GM19328 (cell line): ENCODE measurements around the gene LIN52.

Experiments used
- ATAC-seq: cut with Tn5 transposase; IDR thresholded peaks from one replicate; pipeline ENCODE4 v1.9.1; 2021; ENCODE audit warnings: mild to moderate bottlenecking, moderate library complexity; ENCODE audit not compliant: unreplicated experiment

The LIN52 gene

GRCh38 chr14:74190927-74191575, 106.3 kb downstream of the LIN52 start:
- no peak for ATAC-seq

GRCh38 chr14:74194506-74195274, 109.9 kb downstream of the LIN52 start:
- no peak for ATAC-seq

- no peak for ATAC-seq
Measured at GRCh38 chr14:74195623-74196022, 110.9 kb downstream of the LIN52 start.

DNA sequence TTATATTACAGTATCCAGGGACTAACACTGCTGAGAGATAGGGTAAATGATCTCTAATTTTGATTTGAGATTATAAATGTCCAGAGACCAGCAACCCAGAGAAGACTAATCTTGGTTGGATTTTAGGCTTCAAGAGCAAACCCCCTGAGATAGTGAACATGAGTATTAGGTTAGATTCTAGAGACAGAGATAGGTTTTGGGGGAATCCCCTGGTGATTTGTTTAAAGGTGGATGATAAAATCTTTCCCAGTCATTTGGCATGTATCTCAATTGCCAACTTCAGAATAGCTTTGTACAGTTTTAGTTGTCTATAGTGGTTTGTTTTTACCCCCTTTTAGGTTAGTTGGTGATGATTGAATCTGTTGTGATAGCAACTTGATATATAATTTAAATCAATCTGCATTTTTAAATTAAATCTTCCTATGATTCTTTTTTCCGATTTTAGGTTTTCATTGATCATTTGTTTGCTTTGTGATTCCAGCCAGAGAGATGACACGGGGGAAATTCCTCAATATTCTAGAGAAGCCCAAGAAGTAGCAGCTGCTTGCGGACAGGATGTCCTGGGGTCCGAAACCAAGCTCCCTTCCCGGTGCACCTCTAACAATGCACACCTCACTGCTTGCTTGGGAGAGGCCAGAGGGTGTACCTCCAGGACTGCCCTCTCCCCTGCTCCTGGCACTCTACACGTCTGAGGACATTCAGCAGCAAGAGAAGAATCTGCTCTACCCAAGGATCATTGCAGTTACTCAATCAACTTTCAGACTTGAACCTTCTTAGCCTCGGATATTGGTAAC, 113.9 kb downstream of the LIN52 start:
- no peak for ATAC-seq

DNA sequence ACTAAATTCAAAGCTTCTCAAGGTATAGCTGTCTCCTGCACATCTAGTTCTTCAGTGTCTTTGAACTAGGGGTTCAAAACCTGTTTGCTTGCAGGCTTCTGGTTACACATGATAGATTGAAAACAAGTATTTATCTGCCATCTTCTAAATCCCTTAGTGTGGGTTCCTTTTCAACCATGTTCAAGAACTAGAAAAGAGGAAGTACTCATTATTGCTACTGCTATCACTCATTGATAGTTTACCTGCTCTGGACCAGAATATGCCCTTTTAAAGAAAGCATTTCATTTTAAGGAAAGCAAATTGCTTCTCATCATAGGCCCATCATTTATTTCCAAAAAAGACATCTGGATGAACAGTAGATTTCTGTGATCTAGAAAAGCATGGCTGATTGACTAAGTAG, 117.4 kb downstream of the LIN52 start:
- no peak for ATAC-seq

DNA sequence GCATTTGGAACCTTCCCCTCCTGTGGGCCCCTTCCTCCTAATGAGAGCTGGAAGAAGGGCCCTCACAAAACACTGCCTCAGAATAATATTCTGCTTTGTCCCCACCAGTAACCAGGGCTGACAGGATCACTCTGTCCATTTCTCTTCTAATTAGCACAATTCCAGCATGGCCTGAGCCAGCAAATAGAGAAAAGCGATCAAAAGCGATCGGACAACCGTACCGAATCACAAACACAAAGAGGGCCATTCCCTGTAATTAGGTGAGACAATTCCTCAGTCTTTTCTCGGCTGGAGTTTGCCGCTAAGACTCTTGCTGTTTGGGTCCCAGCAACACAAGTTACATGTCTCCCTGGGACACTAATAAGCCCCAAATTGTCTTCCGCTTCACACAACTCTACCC, 118.9 kb downstream of the LIN52 start:
- ATAC-seq = no peak

DNA sequence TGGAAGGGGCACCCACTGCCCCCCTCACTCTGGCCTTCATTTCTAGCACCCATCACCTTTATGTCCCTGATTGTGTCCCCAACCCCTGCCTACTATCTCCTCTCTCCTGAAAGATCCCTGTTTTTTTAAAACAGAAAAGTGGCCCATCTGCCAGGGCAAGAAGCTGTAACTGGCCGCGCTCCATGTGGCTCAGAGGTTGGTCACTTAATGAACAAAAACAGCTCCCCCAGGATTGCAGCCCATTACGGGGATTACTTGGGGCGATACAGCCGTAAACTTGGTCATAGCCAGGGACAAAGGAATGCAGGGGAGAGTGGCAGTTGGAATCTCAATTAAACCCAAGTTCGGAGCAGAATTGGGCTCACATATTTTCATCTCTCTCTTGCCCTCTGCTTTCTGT, 119.7 kb downstream of the LIN52 start:
- no peak for ATAC-seq

DNA sequence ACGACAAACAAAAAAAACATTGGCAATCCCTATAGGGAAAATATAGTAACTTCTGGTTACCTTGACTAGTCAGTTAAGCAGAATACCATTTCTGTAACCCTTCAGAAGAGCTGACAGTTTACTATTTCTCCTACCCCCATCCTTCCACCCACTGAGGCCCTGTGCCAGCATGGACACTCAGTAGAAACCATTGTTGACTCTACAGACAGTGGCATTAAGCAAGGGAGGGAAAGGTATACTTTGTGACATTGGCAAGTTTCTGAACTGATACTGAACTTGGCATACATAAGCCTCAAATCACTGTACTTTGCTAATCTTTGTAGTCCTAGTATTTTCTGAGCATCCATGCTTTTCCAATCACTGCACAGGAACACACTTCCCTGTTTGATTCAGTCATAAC, 121.1 kb downstream of the LIN52 start:
- ATAC-seq = no peak

DNA sequence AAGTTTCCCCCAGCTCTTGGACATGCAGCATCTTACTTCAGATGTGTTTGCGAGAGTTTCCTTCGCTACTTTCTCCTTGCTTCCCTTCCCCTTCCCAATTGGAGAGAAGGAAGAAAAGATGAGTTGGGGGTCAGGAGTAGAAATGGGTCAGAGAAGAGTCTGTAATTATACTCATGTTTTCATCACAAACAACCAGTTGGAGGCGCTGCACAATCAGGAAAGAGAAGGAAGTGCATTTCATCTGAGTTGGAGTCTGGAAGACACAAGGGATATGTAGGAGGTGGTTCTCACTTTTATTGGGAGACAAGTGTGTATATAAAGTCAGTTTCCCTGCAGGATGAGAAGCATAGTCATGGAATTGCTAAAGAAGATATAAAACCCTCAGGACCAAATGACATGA, 123.2 kb downstream of the LIN52 start:
- no peak for ATAC-seq

- ATAC-seq = no peak
Measured at GRCh38 chr14:74208642-74209041, 123.9 kb downstream of the LIN52 start.

GRCh38 chr14:74211945-74212580, 127.3 kb downstream of the LIN52 start:
- ATAC-seq = no peak

DNA sequence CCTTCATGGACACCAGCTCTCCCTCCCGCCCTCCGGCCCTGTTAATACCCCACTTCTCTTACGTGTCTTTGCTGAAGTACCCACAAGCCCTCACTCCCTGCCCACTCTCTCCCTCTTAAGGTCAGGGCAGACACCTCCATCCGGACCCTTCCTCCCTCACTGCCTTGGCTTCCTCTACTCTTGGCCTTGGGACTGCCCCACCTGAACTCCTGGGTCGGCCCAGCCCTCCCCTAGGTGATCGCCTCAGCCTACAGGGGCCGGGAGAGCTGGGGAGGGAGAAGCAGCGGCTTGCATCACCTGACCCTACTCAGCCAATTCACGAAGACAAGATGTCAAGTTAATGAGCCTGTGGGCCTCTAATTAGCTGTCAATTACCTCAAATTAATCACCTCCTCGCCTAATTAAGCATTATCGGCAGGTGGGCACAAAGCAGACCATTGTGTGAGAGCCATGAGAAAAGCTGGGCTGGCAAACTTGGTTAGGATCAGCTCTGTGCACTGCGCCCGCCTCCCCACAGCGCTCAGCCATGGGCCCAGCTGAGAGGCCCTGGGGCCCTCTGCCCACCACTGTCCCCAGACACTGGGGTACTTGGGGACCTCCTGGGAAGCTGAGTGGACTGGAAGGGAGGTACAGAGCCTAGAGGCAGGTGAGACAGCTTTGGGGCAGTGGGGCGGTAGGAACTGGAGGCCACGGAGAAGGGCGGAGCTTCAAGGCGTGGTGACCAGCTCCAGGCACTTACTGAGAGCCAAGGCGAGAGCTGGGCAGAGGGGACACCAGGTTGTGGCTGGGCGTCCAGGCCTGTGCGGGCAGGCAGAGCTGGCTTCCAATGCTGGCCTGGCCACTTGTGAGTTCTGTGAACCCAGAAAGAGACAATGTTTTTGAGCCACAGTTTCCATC, 129.4 kb downstream of the LIN52 start:
- no peak for ATAC-seq

- ATAC-seq = no peak
Measured at GRCh38 chr14:74216671-74217070, 131.9 kb downstream of the LIN52 start.

DNA sequence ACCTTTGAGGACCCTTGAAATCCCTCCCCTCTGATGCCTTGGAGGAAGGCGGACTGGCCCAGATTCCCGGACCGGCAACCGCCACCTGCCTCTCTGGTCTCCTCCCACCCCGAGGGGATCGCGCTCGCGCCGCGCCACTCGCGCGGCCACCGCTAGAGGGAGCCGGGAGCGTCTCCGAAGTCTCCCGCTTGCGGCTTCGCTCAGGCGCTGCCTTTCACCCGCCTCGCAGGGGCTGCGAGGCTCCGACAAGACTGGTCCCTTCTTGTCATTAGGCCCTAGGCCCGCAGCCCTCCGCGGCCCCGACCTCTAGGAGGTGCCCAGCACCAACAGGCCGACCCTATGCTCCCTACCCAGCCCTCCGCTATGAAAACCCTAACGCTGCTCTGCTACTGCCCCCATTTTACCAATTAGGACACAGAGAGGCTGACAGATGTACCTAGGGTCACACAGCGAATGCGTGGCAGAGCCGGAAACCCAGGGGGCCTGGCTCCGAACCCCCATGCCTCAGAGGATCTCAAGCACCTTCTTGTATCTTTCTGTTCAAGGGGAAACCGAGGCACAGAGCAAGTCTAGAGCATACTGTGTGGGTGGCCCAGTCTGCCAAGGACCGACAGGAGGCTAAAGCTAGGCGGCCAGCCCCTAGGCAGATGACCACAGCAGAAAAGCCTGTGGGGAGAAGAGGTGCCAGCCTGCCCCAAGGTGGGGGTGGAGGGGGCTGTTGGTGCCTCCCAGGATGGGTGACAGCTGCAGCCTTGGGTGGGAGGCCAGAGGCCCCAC, 133.1 kb downstream of the LIN52 start:
- no peak for ATAC-seq

DNA sequence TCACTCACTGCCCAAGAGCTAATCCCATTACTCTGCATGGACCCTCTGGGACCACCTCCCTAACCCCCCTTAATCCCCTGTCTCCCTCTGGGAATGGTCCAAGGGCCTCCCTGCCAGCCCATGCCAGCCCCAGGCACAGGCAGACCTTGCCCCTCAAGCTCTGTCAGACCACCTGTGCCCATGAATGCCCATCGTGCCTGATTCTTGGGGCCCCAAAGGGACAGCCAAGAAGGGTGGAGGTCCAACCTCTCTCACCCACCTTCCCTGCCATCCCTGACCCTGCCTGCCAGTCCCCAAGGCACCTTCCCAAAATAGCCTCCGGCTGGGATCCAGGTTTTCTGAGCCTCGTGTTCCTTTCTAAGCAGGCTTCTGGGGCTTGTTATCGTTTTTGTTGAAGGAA, 133.7 kb downstream of the LIN52 start:
- ATAC-seq = no peak

- ATAC-seq = no peak
Measured at GRCh38 chr14:74219277-74220205, 134.8 kb downstream of the LIN52 start.

DNA sequence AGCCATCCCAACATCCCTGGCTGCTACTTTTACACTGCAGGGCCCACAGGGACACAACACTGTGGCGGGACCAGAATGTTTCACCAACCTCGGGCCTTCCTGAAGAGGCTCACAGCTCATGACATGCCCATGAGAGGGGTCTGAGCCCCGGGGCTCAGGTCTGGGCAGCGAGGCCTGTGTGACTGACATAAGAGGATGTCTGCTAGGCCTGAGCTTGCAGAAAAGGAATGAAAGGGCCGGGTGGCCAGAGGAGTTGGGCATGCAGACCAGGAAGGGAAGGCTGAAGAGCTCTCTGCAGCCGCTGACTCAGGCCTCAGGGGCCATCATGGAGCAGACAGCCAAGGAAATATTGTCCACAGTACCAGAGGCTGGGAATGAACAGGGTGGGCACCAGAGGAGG, 136.2 kb downstream of the LIN52 start:
- no peak for ATAC-seq

- ATAC-seq = no peak
Measured at GRCh38 chr14:74221741-74222140, 137.0 kb downstream of the LIN52 start.

DNA sequence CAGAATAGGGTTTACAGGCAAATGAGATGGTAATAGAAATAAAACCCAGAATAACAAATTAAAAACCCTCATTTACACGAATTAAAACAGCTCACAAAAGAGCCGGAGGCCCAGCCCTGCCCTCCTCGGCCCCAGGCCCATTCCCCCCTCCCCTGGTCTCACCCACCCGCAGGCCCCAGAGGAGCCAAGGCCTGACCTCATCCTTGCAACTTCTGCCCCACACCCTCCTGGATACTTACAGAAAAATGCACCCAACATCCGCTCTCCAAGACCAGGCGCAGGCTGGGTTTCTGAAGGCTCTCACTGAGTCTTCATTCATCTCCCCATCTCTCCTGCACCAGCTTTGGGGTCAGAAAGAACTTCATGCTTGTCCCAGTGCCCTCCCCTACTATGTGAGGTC, 138.3 kb downstream of the LIN52 start:
- no peak for ATAC-seq
